ENCODE data around the gene OTP. TPM values are rescaled to one million over a fixed set of nuclear protein-coding genes. Genes with fewer than 3 reads are reported as not detected.
"Not testable (repeated sequence)": the region's sequence is repeated elsewhere in the genome, so short reads cannot be mapped to it uniquely, and the experiment has no call there.

Gene OTP
- total and polyA plus RNA-seq, 9 donors, result not detected

DNA sequence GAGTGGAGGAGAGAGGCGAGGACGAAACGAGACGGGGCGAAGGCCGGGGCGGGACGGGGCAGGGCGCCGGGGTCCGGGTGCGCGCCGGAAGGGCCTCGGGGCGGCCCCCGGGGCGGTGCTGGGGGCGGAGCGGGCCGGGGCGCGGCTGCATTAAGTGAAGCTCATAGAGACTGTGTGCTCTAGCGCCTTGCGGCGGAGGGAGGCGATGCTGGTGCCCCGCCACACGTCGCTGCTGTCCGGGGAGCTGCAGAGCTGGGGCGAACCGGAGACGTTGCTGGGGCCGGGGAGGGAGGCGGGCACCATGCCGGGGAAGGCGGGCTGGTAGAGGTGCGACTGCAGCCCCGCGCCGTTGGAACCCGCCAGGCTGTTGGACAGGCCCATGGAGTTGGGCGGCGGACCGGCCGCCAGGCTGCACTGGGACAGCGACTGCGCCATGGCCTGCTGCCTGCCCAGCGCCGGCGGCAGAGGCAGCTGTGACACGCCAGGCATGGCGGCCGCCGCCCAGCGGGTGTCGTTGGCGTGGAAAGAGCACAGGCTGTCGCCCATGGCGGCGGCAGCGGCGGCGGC, 8.3 kb downstream of the OTP start:
- DNase-seq, result peak; percentile 48
- Histone ChIP-seq H3K9me3 (replicated peaks; ENCODE audit: control insufficient read depth, low read depth, low read length) (no peaks in the 10 kb centered on the region), H3K4me1 (ENCODE audit: control insufficient read depth, insufficient read depth, low read length) (peaks cover 26% of the 10 kb centered on the region), H3K4me3 (ENCODE audit: low read length) (peak overlapping the region; percentile 34), H3K27ac (ENCODE audit: low read length) (no peak overlapping the region), H3K36me3 (ENCODE audit: control insufficient read depth, insufficient read depth, low read length) (no peaks in the 10 kb centered on the region), H3K27me3 (ENCODE audit: control insufficient read depth, insufficient read depth, low read length) (peaks cover 68% of the 10 kb centered on the region)
- WGBS (ENCODE audit: insufficient coverage), result under 1% methylated on average over 65 of the region's 65 CpGs

GRCh38 chr5:77629509-77630113, 8.9 kb downstream of the OTP start:
- peaks cover 73% of the 10 kb centered on the region for H3K27me3 ChIP-seq (ENCODE audit: control insufficient read depth, insufficient read depth, low read length)
- peak overlapping the region; percentile 34 for H3K4me3 ChIP-seq (ENCODE audit: low read length)
- H3K9me3 ChIP-seq (replicated peaks; ENCODE audit: control insufficient read depth, low read depth, low read length), result no peaks in the 10 kb centered on the region
- H3K36me3 ChIP-seq (ENCODE audit: control insufficient read depth, insufficient read depth, low read length), result no peaks in the 10 kb centered on the region
- 1% methylated on average over 51 of the region's 52 CpGs for WGBS (ENCODE audit: insufficient coverage)
- no peak overlapping the region for H3K27ac ChIP-seq (ENCODE audit: low read length)
- no peak for DNase-seq
- peaks cover 26% of the 10 kb centered on the region for H3K4me1 ChIP-seq (ENCODE audit: control insufficient read depth, insufficient read depth, low read length)

GRCh38 chr5:77628840-77629508, 9.5 kb downstream of the OTP start:
- peaks cover 73% of the 10 kb centered on the region for H3K27me3 ChIP-seq (ENCODE audit: control insufficient read depth, insufficient read depth, low read length)
- no peak for DNase-seq
- H3K4me3 ChIP-seq (ENCODE audit: low read length), result no peak overlapping the region
- no peak overlapping the region for H3K27ac ChIP-seq (ENCODE audit: low read length)
- H3K36me3 ChIP-seq (ENCODE audit: control insufficient read depth, insufficient read depth, low read length), result no peaks in the 10 kb centered on the region
- peaks cover 26% of the 10 kb centered on the region for H3K4me1 ChIP-seq (ENCODE audit: control insufficient read depth, insufficient read depth, low read length)
- 10% methylated on average over 6 of the region's 13 CpGs for WGBS (ENCODE audit: insufficient coverage)
- H3K9me3 ChIP-seq (replicated peaks; ENCODE audit: control insufficient read depth, low read depth, low read length), result no peaks in the 10 kb centered on the region

- WGBS (ENCODE audit: insufficient coverage), result 2% methylated on average over 62 of the region's 69 CpGs
- peaks cover 26% of the 10 kb centered on the region for H3K4me1 ChIP-seq (ENCODE audit: control insufficient read depth, insufficient read depth, low read length)
- no peaks in the 10 kb centered on the region for H3K36me3 ChIP-seq (ENCODE audit: control insufficient read depth, insufficient read depth, low read length)
- no peak for DNase-seq
- H3K4me3 ChIP-seq (ENCODE audit: low read length), result no peak overlapping the region
- H3K27me3 ChIP-seq (ENCODE audit: control insufficient read depth, insufficient read depth, low read length), result peaks cover 65% of the 10 kb centered on the region
- H3K27ac ChIP-seq (ENCODE audit: low read length), result no peak overlapping the region
- H3K9me3 ChIP-seq (replicated peaks; ENCODE audit: control insufficient read depth, low read depth, low read length), result no peaks in the 10 kb centered on the region
Observed at GRCh38 chr5:77627869-77628674, 10.4 kb downstream of the OTP start.

DNA sequence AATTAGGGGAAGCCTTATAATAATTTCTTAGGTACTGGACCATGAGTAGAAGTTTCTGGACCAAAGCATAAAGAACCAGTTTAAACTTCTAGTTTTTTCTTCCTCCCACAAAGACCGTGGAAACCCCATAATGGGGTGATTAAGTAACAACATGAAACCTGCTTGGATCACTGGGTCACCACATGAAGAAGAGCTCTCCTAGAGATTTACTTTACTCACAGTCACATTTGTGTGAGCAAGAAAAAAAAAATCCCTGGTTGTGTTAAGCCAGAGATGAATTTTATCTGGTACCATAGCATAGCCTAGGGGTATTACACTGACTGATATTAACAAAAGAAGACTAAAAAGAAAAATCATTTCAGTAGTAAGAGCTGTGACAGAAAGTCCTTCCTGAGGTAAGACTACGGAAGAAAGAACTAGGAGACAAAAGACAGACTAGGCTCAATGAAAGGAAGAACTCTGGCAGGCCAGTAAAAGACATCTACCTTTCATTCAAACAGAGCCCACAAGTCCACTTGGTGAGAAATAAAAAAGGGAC, 15.2 kb downstream of the OTP start:
- H3K4me1 ChIP-seq (ENCODE audit: control insufficient read depth, insufficient read depth, low read length), result peaks cover 2% of the 10 kb centered on the region
- H3K36me3 ChIP-seq (ENCODE audit: control insufficient read depth, insufficient read depth, low read length), result no peaks in the 10 kb centered on the region
- no peaks in the 10 kb centered on the region for H3K9me3 ChIP-seq (replicated peaks; ENCODE audit: control insufficient read depth, low read depth, low read length)
- H3K27ac ChIP-seq (ENCODE audit: low read length), result no peak overlapping the region
- no peak overlapping the region for H3K4me3 ChIP-seq (ENCODE audit: low read length)
- no peak for DNase-seq
- WGBS (ENCODE audit: insufficient coverage), result no CpG with 5 or more reads among the region's 2 CpGs
- peaks cover 27% of the 10 kb centered on the region for H3K27me3 ChIP-seq (ENCODE audit: control insufficient read depth, insufficient read depth, low read length)

- Histone ChIP-seq H3K27me3 (ENCODE audit: control insufficient read depth, insufficient read depth, low read length) (peaks cover 19% of the 10 kb centered on the region), H3K4me3 (ENCODE audit: low read length) (no peak overlapping the region), H3K36me3 (ENCODE audit: control insufficient read depth, insufficient read depth, low read length) (no peaks in the 10 kb centered on the region), H3K4me1 (ENCODE audit: control insufficient read depth, insufficient read depth, low read length) (no peaks in the 10 kb centered on the region), H3K27ac (ENCODE audit: low read length) (no peak overlapping the region), H3K9me3 (replicated peaks; ENCODE audit: control insufficient read depth, low read depth, low read length) (no peaks in the 10 kb centered on the region)
- DNase-seq, result no peak
- WGBS (ENCODE audit: insufficient coverage), result 89% methylated on average over 1 of the region's 5 CpGs
Observed at GRCh38 chr5:77621440-77621839, 17.1 kb downstream of the OTP start.

GRCh38 chr5:77620405-77620804, 18.1 kb downstream of the OTP start:
- Histone ChIP-seq H3K9me3 (replicated peaks; ENCODE audit: control insufficient read depth, low read depth, low read length) (no peaks in the 10 kb centered on the region), H3K4me3 (ENCODE audit: low read length) (no peak overlapping the region), H3K36me3 (ENCODE audit: control insufficient read depth, insufficient read depth, low read length) (no peaks in the 10 kb centered on the region), H3K27me3 (ENCODE audit: control insufficient read depth, insufficient read depth, low read length) (peaks cover 15% of the 10 kb centered on the region), H3K4me1 (ENCODE audit: control insufficient read depth, insufficient read depth, low read length) (no peaks in the 10 kb centered on the region), H3K27ac (ENCODE audit: low read length) (no peak overlapping the region)
- no peak for DNase-seq
- WGBS (ENCODE audit: insufficient coverage), result 0% methylated on average over 1 of the region's 4 CpGs

DNA sequence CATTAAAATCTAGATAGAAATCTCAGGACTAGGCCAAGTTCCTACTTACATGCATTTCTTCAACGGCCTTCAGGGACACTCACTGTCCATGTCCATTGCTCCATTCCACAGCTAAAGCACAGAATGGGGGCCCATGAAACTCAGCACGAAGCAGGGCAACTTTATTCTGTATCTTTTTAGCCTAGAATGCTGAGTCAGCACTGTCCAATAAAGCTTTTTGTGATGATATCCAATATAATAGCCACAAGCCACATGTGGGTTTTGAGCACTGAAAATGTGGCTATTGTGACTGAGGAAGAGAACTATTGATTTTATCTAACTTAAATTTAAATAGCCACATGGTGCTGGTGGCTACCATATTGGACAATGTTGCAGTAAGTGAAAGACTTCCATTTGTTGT, 21.6 kb downstream of the OTP start:
- Histone ChIP-seq H3K4me1 (ENCODE audit: control insufficient read depth, insufficient read depth, low read length) (no peaks in the 10 kb centered on the region), H3K9me3 (replicated peaks; ENCODE audit: control insufficient read depth, low read depth, low read length) (no peaks in the 10 kb centered on the region), H3K27ac (ENCODE audit: low read length) (no peak overlapping the region), H3K36me3 (ENCODE audit: control insufficient read depth, insufficient read depth, low read length) (no peaks in the 10 kb centered on the region), H3K27me3 (ENCODE audit: control insufficient read depth, insufficient read depth, low read length) (peaks cover 8% of the 10 kb centered on the region), H3K4me3 (ENCODE audit: low read length) (no peak overlapping the region)
- no peak for DNase-seq
- 89% methylated on average over 1 of the region's 2 CpGs for WGBS (ENCODE audit: insufficient coverage)

GRCh38 chr5:77608927-77609326, 29.6 kb downstream of the OTP start:
- not testable (repeated sequence) for H3K36me3 ChIP-seq (ENCODE audit: control insufficient read depth, insufficient read depth, low read length); H3K4me1 ChIP-seq (ENCODE audit: control insufficient read depth, insufficient read depth, low read length); H3K9me3 ChIP-seq (replicated peaks; ENCODE audit: control insufficient read depth, low read depth, low read length); H3K27ac ChIP-seq (ENCODE audit: low read length); H3K4me3 ChIP-seq (ENCODE audit: low read length); H3K27me3 ChIP-seq (ENCODE audit: control insufficient read depth, insufficient read depth, low read length); DNase-seq
- 96% methylated on average over 9 of the region's 15 CpGs for WGBS (ENCODE audit: insufficient coverage)

- DNase-seq, result no peak
- Histone ChIP-seq H3K4me1 (ENCODE audit: control insufficient read depth, insufficient read depth, low read length) (no peaks in the 10 kb centered on the region), H3K9me3 (replicated peaks; ENCODE audit: control insufficient read depth, low read depth, low read length) (no peaks in the 10 kb centered on the region), H3K27me3 (ENCODE audit: control insufficient read depth, insufficient read depth, low read length) (no peaks in the 10 kb centered on the region), H3K4me3 (ENCODE audit: low read length) (no peak overlapping the region), H3K36me3 (ENCODE audit: control insufficient read depth, insufficient read depth, low read length) (no peaks in the 10 kb centered on the region), H3K27ac (ENCODE audit: low read length) (no peak overlapping the region)
- 60% methylated on average over 1 of the region's 1 CpG for WGBS (ENCODE audit: insufficient coverage)
Observed at GRCh38 chr5:77607324-77607723, 31.2 kb downstream of the OTP start.

All from muscle of leg (tissue), 11 donors.